HG03135 (cell line): ENCODE data around the gene POLA1.
"Not testable (repeated sequence)": the region's sequence is repeated elsewhere in the genome, so short reads cannot be mapped to it uniquely, and the experiment has no call there.

Experiments used
- ATAC-seq: cut with Tn5 transposase; IDR thresholded peaks from one replicate; pipeline ENCODE4 v1.9.1; 2021; ENCODE audit warnings: mild to moderate bottlenecking, moderate library complexity; ENCODE audit not compliant: unreplicated experiment

POLA1 gene

DNA sequence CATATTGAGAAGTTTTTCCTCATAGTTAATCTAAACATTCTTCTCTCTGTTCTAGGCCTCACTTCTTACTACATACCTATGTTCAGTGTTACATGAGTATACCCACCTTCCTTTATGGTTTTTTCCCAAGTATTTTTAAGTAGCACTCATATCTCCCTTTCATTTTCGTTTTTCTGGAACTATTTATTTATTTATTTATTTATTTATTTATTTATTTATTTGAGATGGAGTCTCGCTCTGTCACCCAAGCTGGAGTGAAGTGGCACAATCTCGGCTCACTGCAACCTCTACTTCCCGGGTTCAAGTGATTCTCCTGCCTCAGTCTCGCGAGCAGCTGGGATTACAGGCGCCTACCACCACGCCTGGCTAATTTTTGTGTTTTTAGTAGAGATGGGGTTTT lies 170.1 kb downstream of the POLA1 start:
- ATAC-seq, result not testable (repeated sequence)

DNA sequence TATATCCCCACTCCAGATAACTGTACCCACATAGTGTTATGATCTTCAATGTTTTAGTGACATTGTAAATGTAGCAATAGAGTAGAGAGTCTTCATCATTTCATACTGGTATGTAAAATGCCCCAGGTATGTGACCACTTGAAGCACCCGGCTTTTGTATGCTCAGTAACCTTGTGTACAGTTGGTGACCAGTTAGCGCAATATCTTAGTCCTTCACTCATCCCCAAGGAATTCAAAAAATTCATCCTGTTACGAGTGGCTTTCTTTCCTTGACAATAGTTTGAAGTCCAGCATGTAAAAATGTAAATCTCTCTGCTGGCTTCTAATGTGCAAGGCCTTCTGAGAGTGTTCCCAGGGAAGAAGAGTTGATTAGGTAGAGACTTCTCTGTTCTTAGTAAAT lies 176.4 kb downstream of the POLA1 start:
- ATAC-seq, result no peak

DNA sequence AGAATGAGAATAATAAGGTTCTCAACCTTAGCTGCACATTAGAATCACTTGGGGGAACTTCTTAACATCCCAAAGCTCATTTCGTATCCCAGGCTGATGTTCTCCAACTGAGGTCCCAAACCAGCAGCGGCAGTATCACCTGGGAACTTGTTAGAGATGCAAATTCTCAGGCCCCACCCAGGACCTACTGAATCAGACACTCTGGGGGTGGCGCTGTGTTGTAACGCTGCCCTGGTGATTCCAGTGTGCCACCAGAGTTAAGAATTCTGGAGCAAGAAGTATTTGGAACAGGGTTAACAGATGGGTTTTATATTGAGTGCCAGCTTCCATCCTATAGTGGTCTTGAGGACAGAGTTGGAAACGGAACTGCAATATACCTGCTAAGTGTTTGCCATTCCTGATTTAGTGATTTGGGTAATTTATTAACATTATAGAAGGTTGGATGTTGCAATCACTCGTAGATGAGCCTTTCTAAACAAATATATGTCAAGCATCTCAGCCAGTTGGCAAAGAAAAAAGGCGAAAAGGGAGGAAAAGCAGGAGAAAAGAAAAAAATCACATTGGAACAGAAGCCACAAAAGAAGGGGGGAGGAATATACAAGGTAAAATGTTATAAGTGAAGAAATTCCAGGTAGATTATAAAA lies 181.0 kb downstream of the POLA1 start:
- ATAC-seq, result no peak

DNA sequence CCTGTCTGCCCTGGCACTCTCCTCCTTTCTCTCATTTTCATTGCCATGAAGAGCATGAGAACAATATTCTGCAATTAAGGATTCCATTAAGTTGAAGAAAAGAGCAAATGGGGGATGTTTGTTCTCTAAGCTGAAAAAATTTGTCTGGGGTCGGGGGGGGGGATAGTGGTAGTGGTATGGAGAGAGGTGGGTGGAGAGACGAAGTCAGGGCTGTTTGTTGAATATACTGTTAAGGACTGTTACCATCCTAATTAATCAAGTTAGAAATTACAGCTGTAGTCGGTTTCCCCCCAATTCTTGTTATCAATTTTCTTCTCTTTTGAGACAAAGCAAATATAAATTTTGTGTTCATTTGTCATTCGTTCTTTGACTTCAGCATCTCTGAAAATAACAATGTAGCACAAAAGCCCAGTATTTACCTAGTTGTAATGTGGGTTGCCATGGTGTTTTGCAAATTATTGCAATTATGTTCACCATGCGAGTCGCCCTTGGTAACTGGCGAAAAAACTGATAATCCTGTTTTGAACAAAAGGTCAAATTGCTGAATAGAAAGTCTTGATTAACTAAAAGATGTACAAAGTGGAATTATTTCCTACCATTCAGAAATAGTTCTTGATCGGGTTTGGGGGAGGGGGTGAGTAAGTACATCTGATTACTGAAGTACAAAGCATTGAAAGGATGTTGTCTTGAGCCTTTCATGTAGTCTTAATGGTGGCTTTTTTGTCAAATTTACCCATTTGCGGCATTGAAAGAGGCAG lies 183.0 kb downstream of the POLA1 start:
- ATAC-seq, result no peak

DNA sequence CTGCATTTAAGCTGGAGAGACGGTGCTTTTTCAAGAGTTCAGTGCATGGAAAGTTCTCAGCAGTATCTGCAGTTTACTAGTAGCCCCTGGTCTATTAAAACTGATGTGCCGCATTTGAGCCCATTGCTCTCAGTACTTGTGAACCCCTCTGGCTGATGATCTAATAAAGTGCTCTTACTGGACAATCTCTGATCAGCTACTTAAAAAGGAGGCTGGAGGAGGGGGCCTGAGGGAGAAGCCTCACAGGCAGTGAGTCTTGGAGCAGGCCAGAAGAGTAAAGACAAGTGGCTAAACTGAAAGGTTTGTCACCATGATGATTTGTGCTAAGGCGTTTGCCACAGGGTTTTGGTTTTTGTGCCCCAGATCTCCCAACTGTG lies 183.6 kb downstream of the POLA1 start:
- no peak for ATAC-seq

DNA sequence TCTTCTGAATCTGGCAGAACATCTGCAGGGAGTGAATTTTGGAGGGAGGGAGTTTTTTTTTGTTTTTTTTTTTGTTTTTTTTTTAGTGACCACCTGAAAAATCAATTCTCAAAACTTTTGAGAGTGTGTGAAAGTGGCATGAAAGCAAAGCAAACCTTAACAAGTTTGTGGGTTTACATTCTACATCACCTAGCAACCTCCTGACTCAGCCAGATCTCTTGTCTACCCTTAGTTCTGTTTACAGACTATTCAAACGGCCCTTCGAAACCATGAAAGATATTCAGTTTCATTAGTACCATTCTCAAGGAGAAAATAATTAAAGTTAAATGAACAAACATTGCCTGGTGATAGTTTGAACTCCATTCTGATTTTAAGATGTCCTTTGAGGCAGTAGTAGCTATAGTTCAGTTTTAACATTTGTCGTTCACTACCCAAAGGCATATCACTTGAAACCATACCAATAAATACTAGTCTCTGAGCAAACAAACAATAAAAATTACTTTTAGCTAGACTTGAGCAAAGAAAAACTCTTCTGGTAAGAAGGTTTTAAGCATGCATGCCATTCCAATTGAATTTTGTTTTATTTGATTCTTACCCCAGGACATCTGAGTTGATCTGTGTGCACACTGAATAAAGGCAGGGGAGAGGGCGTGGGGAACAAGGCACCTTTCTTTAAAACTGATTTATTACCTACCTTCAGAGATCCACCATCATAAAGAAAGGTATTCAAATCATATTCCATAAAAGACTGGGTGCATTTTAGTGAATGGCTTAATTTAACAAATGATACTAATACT lies 184.3 kb downstream of the POLA1 start:
- no peak for ATAC-seq

DNA sequence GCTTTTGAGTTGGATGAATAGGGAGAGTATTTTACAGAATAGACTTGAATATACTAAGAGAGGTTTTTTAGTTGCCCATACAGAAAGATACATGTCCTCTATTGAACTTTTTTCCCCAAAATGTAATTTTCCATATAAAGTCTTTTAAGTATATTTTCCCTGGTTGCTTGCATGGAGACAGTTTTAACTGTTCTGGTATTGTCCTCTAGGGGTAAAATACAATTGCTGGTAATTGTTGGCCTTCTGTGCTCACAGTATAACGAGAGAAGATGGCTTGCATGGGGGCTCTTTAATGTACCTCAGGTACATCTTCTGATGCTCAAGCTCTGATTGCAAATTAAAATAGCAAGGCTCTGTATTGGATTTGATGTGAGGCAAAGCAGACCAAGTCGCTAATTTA lies 186.0 kb downstream of the POLA1 start:
- no peak for ATAC-seq

DNA sequence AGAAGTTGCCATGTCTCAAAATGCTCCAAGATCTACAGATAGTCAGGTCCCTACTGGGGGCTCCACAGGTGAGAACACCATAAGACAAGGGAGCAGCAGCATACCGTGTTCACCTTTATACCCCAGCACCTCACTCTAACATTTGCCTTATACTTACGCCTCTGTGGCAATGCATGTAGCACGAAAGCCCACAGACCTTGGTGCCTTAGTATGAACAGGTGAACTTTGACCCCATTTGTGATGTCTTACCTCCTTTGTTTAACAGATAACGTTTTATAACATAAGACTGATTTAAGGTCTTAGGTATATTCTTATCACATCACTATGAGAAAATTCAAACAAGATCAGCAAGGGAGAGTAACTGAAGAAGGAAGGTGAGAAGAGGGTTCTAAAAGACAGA lies 193.2 kb downstream of the POLA1 start:
- ATAC-seq, result no peak

DNA sequence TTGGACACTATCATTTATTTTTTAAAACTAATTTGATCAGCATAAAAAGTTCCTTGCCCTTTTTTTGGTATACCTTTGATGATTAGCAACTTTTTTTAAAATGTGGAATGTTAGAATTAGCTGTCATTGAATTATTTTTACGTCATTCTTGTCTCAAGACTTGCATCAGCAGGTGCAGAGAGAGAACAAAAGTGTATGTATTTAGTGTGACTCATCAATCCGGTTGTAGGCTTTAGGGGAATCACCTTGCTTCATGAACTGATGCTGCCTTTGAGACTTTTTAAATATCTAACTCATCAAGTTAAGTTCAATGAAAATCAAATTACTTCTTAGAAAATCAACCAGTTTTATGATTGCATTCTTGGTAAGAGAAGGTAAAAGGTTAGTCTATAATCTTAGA lies 197.0 kb downstream of the POLA1 start:
- no peak for ATAC-seq

DNA sequence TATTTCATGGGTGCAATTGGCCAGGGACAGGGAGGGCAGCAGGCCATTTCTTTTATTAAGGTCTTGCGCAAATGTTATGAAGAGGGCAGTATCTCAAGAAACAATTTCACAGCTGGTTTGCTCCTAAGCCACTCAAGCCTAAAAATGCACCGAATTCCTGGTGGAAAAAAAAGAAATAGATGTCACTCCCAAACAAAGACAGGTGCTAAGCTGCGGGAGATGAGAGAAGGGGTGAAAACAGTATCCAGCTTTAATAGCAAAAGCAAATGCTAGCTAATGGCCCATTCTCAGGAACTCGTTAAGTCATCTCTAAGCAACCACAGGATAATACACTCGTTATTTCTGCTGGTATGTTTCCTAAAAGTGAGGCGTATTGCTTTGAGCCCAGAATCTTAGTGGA lies 205.7 kb downstream of the POLA1 start:
- no peak for ATAC-seq

DNA sequence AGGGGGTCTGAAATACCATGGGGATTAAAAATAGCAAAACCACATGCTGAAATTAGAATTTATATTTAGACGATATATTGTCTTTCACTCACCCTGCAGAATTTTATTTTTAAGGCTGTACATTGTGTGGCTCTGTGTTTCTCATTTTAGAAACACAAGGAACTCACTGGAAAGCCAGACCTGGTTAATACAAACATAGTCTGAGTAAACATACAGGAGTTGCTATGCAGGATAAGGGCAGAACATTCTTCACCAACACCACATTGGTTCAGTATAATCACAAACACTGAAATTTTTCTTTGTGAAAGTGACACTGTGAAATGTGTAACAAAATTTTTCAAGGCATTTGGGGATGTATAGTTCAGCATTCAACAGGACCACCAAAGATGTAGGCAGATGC lies 206.5 kb downstream of the POLA1 start:
- no peak for ATAC-seq

DNA sequence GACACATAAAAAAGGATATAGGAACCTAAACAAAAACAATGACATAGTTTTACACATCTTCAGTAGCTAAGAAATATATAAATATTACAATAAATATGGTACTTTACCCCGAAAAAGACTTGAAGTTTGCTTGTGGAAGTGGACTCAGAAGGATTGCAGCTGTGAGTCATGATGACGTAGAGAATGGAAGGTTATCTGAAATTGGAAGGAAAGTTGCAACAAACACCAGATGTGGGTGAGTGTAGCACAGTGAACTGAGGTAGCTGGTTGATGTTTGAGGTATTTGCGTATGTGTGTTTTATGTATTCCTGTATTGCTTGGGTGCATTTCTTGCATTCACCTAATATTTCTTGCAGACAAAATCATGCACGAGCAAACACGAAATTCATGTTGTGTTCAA lies 209.1 kb downstream of the POLA1 start:
- no peak for ATAC-seq

DNA sequence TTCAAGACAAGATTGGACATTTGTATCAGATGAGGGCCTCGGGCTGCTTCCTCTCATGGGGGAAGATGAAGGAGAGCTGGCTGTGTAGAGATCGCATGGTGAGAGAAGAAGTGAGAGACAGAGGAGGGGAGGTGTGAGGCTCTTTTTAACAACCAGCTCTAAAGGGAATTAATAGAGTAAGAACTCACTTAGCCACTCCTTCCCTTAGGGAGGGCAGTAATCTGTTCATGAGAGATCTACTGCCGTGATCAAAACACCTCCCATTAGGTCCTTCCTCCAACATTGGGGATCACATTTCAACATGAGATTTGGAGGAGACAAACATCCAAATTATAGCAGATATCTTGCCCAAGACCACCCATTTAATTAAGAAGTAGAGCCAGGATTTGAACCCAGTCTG lies 225.0 kb downstream of the POLA1 start:
- ATAC-seq, result no peak

DNA sequence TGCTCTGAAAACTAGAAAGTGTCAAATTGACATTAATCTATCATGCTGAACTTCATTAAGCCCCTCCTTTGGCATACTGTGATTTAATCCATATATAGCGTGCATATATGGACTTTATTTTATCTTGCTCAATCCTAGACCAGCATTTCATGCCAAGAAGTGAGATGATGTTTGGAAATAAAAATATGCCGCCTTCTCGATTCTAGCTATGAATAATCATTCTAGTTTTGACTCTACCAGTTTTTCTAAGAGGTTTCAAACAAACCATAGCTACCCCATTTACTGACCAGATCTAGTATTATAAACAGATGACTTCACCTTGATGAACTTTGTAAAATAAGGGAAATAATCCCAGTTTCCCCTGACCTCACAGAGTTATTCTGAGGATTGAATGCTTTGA lies 227.1 kb downstream of the POLA1 start:
- no peak for ATAC-seq

DNA sequence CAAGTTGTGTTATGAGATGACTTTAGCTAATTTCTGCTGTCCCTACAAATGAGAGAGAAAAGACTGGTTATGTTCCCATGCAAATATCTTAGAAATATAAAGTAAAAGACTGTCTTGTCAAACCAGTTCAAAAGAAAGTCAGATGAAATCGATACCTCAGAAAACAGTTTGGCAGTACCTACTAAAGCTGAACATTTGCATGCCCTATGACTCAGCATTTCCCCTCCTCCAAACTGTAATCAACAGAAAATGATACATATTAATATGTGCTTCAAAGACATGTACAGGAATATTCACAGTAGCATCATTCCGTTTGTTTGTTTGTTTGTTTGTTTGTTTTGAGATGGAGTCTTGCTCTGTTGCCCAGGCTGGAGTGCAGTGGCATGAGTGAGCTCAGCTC lies 231.7 kb downstream of the POLA1 start:
- ATAC-seq, result no peak

DNA sequence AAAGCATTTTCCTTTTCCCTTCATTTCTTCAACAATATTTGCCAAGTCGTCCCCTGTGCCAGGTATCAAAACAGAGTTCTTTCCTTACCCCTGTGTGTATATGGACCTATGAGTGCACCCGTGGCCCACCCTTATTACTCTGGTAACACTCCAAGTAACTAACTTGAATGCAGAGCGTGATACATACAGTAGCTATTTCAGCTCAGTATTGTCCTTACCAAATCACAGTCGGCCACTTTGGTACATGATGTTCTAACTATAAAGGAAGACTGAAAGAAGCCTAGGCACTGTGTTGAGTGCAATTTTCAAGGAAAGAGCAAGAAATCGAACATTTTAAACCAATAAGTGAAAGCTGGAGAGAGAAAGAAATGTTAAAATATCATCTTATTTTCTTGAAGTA lies 233.7 kb downstream of the POLA1 start:
- ATAC-seq, result no peak

DNA sequence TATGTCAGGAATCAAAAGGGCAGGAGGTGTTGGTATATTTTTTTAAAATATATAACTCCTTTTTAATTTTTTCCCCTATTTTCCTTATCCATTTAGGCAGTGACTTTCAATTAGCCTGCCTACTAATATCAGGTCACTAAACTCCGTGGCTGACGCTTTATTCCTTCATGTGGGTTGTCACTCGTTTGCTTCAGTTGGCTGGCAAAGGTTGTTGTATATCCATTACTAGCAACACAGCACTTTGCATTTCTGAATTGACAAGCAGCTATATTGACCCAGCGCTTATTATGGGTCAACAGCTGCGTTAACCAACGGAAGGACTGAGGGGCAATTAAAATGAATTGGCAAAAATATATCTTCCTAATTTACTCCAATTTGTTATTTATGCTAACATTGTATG lies 234.4 kb downstream of the POLA1 start:
- ATAC-seq, result no peak

DNA sequence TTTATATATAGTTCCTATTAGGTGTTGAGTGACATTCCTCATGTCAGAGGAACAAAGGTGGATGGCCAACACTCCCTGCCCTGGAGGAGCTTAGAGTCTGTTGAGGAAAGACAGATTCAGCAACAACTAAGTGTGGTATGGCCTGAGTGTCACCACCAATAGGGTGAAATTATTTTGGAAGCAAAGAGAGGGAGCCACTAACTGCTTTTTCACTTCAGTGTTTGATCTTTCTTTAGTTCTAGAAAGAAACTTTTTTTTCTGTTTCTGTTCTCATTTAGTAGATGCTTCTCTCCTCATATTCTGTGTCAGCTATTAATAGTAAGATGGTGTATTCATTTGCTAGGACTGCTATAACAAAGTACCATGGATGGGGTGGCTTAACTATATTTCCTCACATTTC lies 240.6 kb downstream of the POLA1 start:
- no peak for ATAC-seq

DNA sequence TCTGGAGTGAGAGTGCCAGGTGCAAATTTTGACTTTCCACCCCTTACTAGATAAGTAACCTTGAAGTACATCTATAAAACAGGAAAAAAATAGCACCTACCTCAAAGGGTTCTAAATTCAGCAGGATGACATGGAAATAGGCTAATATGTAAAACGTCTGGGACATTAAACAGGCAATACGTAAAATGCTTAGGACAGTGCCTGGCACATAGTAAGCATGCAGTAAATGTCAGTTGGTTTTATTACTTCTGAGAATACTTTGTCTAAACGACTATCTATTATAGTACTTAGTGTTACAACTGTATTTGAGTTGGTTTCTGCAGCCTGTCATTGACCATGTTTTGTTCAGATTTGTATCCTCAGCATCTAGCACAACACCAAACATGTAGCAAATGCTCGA lies 251.3 kb downstream of the POLA1 start:
- ATAC-seq, result no peak

DNA sequence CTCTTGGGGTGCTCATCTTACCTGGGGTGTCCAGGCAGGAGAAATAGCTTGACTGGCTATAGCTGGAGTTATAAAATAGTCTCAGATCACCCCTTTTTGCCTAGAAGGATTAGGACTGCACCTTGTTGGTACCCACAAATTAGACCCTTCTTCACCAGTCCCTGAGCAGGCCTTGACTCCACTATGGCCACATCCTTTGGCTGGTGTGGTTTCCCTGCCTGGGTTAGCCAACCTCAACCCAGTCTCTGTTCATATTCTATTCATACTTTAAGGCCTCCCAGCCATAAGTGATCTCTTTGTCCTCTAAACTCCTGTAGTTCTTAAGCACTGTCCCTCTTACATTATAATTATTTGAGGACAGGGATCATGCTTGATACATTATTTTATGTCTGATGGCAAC lies 252.7 kb downstream of the POLA1 start:
- ATAC-seq, result no peak

DNA sequence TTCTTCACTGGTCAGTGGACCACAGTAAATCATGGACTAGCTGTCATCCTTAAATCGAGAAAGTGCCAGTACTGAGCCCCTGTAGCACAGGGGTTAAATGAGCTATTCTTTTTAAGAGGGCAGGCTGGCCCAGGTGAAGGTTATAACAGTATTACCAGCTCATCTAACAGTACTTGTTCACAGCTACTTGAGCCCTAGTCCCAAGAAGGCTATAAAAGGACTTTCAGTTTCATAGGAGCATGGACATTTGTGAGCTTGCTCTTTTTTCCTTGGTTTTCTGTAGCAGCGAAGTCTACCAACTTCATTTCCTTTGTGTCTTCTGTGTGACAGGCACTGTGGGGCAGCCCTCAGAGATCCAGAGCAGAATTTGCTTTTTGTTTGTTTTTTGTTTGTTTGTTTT lies 261.0 kb downstream of the POLA1 start:
- ATAC-seq, result no peak

DNA sequence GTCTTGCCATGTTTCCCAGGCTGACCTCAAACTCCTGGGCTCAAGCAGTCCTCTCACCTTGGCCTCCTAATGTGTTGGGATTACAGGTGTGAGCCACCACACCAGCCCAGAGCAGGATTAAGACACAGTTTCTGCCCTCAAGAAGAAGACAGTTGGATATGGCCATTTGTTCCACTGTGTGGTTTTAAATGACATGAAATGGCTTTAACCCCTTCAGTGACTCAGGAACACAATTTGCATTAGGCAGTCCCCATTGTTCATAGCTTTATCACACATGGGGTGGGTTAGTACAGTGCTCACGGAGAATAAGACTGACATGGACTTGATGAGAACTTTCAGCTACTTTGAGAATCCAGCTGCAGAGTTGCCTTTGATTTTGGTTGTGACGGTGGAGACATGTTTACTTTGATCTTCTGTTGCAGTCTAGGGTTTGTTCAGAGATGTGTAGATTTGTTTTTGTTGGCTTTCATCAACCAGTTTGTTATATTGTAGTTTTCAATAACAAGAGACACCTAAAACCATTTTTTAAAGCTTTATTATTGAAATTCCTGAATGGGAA lies 261.7 kb downstream of the POLA1 start:
- ATAC-seq, result no peak
